ENCODE data around the gene MCMBP. TPM values are rescaled to one million over a fixed set of nuclear protein-coding genes. Genes with fewer than 3 reads are reported as not detected.

MCMBP gene
- total RNA-seq, 1 donor from 2014 or later, result 37.5 TPM

- H3K4me3 Mint-ChIP-seq (ENCODE audit: unreplicated experiment), result no peak overlapping the region
- TF ChIP-seq CTCF (IDR thresholded peaks at IDR 0.05; ENCODE audit: partially characterized antibody, unreplicated experiment), result no peak
- no peaks in the 10 kb centered on the region for H3K27me3 Mint-ChIP-seq (ENCODE audit: unreplicated experiment)
- DNase-seq, result no peak
- H3K36me3 Mint-ChIP-seq (ENCODE audit: unreplicated experiment), result peaks cover 5% of the 10 kb centered on the region
- H3K27ac Mint-ChIP-seq (ENCODE audit: unreplicated experiment), result no peak overlapping the region
- H3K9me3 Mint-ChIP-seq (ENCODE audit: unreplicated experiment), result no peaks in the 10 kb centered on the region
- H3K4me1 Mint-ChIP-seq (ENCODE audit: low read depth, unreplicated experiment), result peaks cover 9% of the 10 kb centered on the region
Observed at GRCh38 chr10:119781498-119781897, 91.1 kb downstream of the MCMBP start.

- no peak for DNase-seq
- Mint-ChIP-seq H3K4me3 (ENCODE audit: unreplicated experiment) (no peak overlapping the region), H3K9me3 (ENCODE audit: unreplicated experiment) (no peaks in the 10 kb centered on the region), H3K36me3 (ENCODE audit: unreplicated experiment) (peaks cover 5% of the 10 kb centered on the region), H3K27ac (ENCODE audit: unreplicated experiment) (no peak overlapping the region), H3K27me3 (ENCODE audit: unreplicated experiment) (no peaks in the 10 kb centered on the region), H3K4me1 (ENCODE audit: low read depth, unreplicated experiment) (peaks cover 9% of the 10 kb centered on the region)
- TF ChIP-seq CTCF (IDR thresholded peaks at IDR 0.05; ENCODE audit: partially characterized antibody, unreplicated experiment), result no peak
Observed at GRCh38 chr10:119780879-119781480, 91.7 kb downstream of the MCMBP start.

Other genes with a start within 250 kb of the MCMBP start
- gene BAG3, start 221.5 kb downstream of the MCMBP start, total RNA-seq (ENCODE audit: unreplicated experiment), result 15.7 TPM
- gene INPP5F, start 146.8 kb downstream of the MCMBP start, total RNA-seq (ENCODE audit: unreplicated experiment), result 186 TPM
- gene SEC23IP, start 19.9 kb upstream of the MCMBP start, total RNA-seq (ENCODE audit: unreplicated experiment), result 65.0 TPM

Measured in glutamatergic neuron (in vitro differentiated cells).